H1 (cell line): ENCODE data around the gene UFD1. TPM values are rescaled to one million over a fixed set of nuclear protein-coding genes. Genes with fewer than 3 reads are reported as not detected.

Experiments
- CTCF ChIA-PET: fragments of 300-600 bp; sonication (Branson Sonifier 250); formaldehyde crosslinking; loops from one replicate; lab custom pipeline; 2021; ENCODE audit not compliant: partially characterized antibody; lab: Charles Lee
- POLR2A ChIA-PET: fragments of 300-600 bp; sonication (Branson Sonifier 250); formaldehyde crosslinking; loops from one replicate; lab custom pipeline; 2021; ENCODE audit warnings: inconsistent platforms; ENCODE audit not compliant: partially characterized antibody; lab: Charles Lee
- DNase-seq, 2 experiments: peaks; one replicate each; pipeline versions ENCODE4 v3.0.0 to v3.0.0-alpha.2; 2010 to 2022; ENCODE audit warnings: low spot score in 2 of 2, low read depth in 1 of 2, mixed read lengths in 1 of 2
- FAIRE-seq: peaks from 2 replicates; lab custom pipeline; 2011; peaks lifted over from hg19 to GRCh38; lab: Jason Lieb, UNC
- H2AFZ ChIP-seq: 2 replicates; pipeline ENCODE4 v1.8.1; 2012; ENCODE audit warnings: low read length, inconsistent platforms
- H2AK5ac ChIP-seq: 2 replicates; pipeline ENCODE4 v1.6.1; 2013; ENCODE audit warnings: low read depth, low read length
- H2BK120ac ChIP-seq: replicated peaks from 2 replicates; pipeline ENCODE3; 2013; ENCODE audit warnings: low read depth, low read length, inconsistent platforms
- H2BK12ac ChIP-seq: 2 replicates; pipeline ENCODE4 v1.6.1; 2013; ENCODE audit warnings: low read depth, low read length
- H2BK15ac ChIP-seq: 2 replicates; pipeline ENCODE4 v1.6.1; 2013; ENCODE audit warnings: low read length
- H2BK20ac ChIP-seq: 2 replicates; pipeline ENCODE4 v1.6.1; 2013; ENCODE audit warnings: low read length
- H2BK5ac ChIP-seq: 2 replicates; pipeline ENCODE4 v1.6.1; 2013; ENCODE audit warnings: low read depth, low read length
- H3K14ac ChIP-seq: 2 replicates; pipeline ENCODE4 v1.6.1; 2013; ENCODE audit warnings: inconsistent platforms; ENCODE audit not compliant: insufficient read length
- H3K18ac ChIP-seq: 2 replicates; pipeline ENCODE4 v1.6.1; 2013; ENCODE audit warnings: low read length; ENCODE audit errors: extremely low read depth
- H3K23ac ChIP-seq: 2 replicates; pipeline ENCODE4 v1.6.1; 2013; ENCODE audit warnings: inconsistent platforms; ENCODE audit not compliant: insufficient read length
- H3K23me2 ChIP-seq: 2 replicates; pipeline ENCODE4 v1.6.1; 2013; ENCODE audit warnings: low read depth, low read length
- H3K27ac ChIP-seq: 2 replicates; pipeline ENCODE4 v1.6.1; 2011; ENCODE audit warnings: low read depth, low read length, inconsistent platforms
- H3K27me3 ChIP-seq, 4 experiments: replicated peaks in 1 of 4; 1 replicate in 1 of 4; 2 replicates in 3 of 4; pipeline versions ENCODE4 v1.6.1 to v1.8.1; 2011 to 2013; ENCODE audit warnings: low read length in 3 of 4, mild to moderate bottlenecking in 3 of 4, inconsistent platforms in 2 of 4, mixed read lengths in 2 of 4, moderate library complexity in 1 of 4; ENCODE audit not compliant: control insufficient read depth in 3 of 4, insufficient read depth in 3 of 4; ENCODE audit errors: extremely low read depth in 1 of 4
- H3K36me3 ChIP-seq, 4 experiments: 2 replicates each; pipeline versions ENCODE4 v1.6.1 to v1.8.1; 2011 to 2013; ENCODE audit warnings: mild to moderate bottlenecking in 4 of 4, low read length in 3 of 4, moderate library complexity in 2 of 4, control low read depth in 1 of 4, inconsistent platforms in 1 of 4; ENCODE audit not compliant: insufficient read depth in 4 of 4, control insufficient read depth in 2 of 4
- H3K4ac ChIP-seq: replicated peaks from 2 replicates; pipeline ENCODE3; 2013; ENCODE audit warnings: low read length, low read depth, mixed read lengths, inconsistent platforms; ENCODE audit not compliant: insufficient read length
- H3K4me1 ChIP-seq, 4 experiments: replicated peaks in 1 of 4; 1 replicate in 1 of 4; 2 replicates in 3 of 4; pipeline versions ENCODE4 v1.6.1 to v1.8.1; 2011 to 2013; ENCODE audit warnings: low read length in 3 of 4, inconsistent platforms in 2 of 4, mixed read lengths in 1 of 4; ENCODE audit not compliant: insufficient read depth in 4 of 4, control insufficient read depth in 3 of 4
- H3K4me2 ChIP-seq, 2 experiments: 2 replicates each; pipeline versions ENCODE4 v1.6.1 to v1.8.1; 2011 to 2013; ENCODE audit warnings: low read depth in 2 of 2, low read length in 2 of 2, control low read depth in 1 of 2, inconsistent platforms in 1 of 2, mild to moderate bottlenecking in 1 of 2; ENCODE audit not compliant: insufficient read depth in 1 of 2
- H3K4me3 ChIP-seq, 4 experiments: fragments of 200-600, 300-600 bp in 1 of 4; sonication (generic), shearing (Covaris generic), sonication (Bioruptor Twin) in 1 of 4; 2 replicates each; pipeline versions ENCODE4 v1.5.1 to v1.8.1; 2011 to 2016; ENCODE audit warnings: low read length in 4 of 4, low read depth in 3 of 4, control low read depth in 2 of 4, inconsistent platforms in 2 of 4, mild to moderate bottlenecking in 2 of 4, mixed read lengths in 1 of 4, moderate library complexity in 1 of 4; ENCODE audit not compliant: insufficient read depth in 2 of 4; ENCODE audit errors: extremely low read depth in 1 of 4
- H3K56ac ChIP-seq: replicated peaks from 2 replicates; pipeline ENCODE3; 2013; ENCODE audit warnings: low read depth, mild to moderate bottlenecking, mixed read lengths, low read length, inconsistent platforms; ENCODE audit not compliant: insufficient read length
- H3K79me1 ChIP-seq: 2 replicates; pipeline ENCODE4 v1.6.1; 2013; ENCODE audit warnings: low read depth, low read length, control low read depth
- H3K79me2 ChIP-seq, 2 experiments: 2 replicates each; pipeline versions ENCODE4 v1.6.1 to v1.8.1; 2012 to 2013; ENCODE audit warnings: low read length in 2 of 2, mild to moderate bottlenecking in 2 of 2, inconsistent platforms in 1 of 2; ENCODE audit not compliant: insufficient read depth in 2 of 2, control insufficient read depth in 1 of 2
- H3K9ac ChIP-seq, 4 experiments: replicated peaks in 1 of 4; 1 replicate in 1 of 4; 2 replicates in 3 of 4; pipeline versions ENCODE4 v1.6.1 to v1.8.1; 2011 to 2013; ENCODE audit warnings: low read depth in 3 of 4, low read length in 3 of 4, control low read depth in 2 of 4, mild to moderate bottlenecking in 2 of 4, moderate library complexity in 2 of 4, inconsistent platforms in 1 of 4; ENCODE audit errors: extremely low read depth in 1 of 4
- H3K9me3 ChIP-seq, 2 experiments: 2 replicates each; pipeline versions ENCODE4 v1.6.1 to v1.8.1; 2012 to 2013; ENCODE audit warnings: mild to moderate bottlenecking in 2 of 2, moderate library complexity in 2 of 2, control low read depth in 1 of 2, inconsistent platforms in 1 of 2, low read depth in 1 of 2, low read length in 1 of 2, mixed read lengths in 1 of 2; ENCODE audit not compliant: insufficient read depth in 2 of 2
- H4K20me1 ChIP-seq, 2 experiments: replicated peaks in 1 of 2; 2 replicates each; pipeline versions ENCODE3 to v1.8.1; 2011 to 2013; ENCODE audit warnings: inconsistent platforms in 2 of 2, low read length in 2 of 2, mild to moderate bottlenecking in 1 of 2; ENCODE audit not compliant: insufficient read depth in 2 of 2, control insufficient read depth in 1 of 2
- H4K5ac ChIP-seq: 2 replicates; pipeline ENCODE4 v1.6.1; 2013; ENCODE audit warnings: low read length, low read depth, mixed read lengths, inconsistent platforms; ENCODE audit not compliant: insufficient read length
- H4K8ac ChIP-seq: 2 replicates; pipeline ENCODE4 v1.8.0; 2013; ENCODE audit warnings: mild to moderate bottlenecking, moderate library complexity, low read length, inconsistent platforms; ENCODE audit not compliant: insufficient read depth; ENCODE audit errors: extremely low read depth
- H4K91ac ChIP-seq: replicated peaks from 2 replicates; pipeline ENCODE3; 2013; ENCODE audit warnings: low read length, mixed read lengths, inconsistent platforms; ENCODE audit not compliant: insufficient read length
- BACH1 ChIP-seq: IDR thresholded peaks from 2 replicates; pipeline ENCODE4 v1.6.1; 2012; ENCODE audit warnings: low read length, improper control_type of control experiment
- KDM4A ChIP-seq: IDR thresholded peaks from one replicate; pipeline ENCODE4 v1.7.1; 2012; ENCODE audit warnings: low read depth, mild to moderate bottlenecking, moderate library complexity, low read length, inconsistent platforms; ENCODE audit not compliant: severe bottlenecking
- WGBS, 2 experiments: shearing (Covaris generic) in 1 of 2; methylation state at CpG; one replicate each; pipeline versions ENCODE4 v1.1.6 to v1.1.7; 2013 to 2015; ENCODE audit warnings: low lambda C conversion rate in 2 of 2, mixed read lengths in 2 of 2, inconsistent platforms in 1 of 2, low coverage in 1 of 2, missing lambda C conversion rate in 1 of 2; ENCODE audit not compliant: insufficient replicate concordance in 2 of 2, insufficient coverage in 1 of 2, insufficient read length in 1 of 2; ENCODE audit errors: extremely low coverage in 1 of 2, missing lambda C conversion rate in 1 of 2; 5-methylcytosine and 5-hydroxymethylcytosine counted together
- polyA plus RNA-seq, 7 experiments: library from polyadenylated mRNA; depleted of rRNA in 3 of 7; stranded (reverse) in 5 of 7; unstranded in 2 of 7; fragments of >200 nt in 5 of 7; fragments of 200-250 nt in 2 of 7; gene quantifications; 1 replicate in 5 of 7; 2 replicates in 1 of 7; 4 replicates in 1 of 7; pipeline versions ENCODE4 v1.2.1 to v1.2.3, GENCODE V29; 2011 to 2013; ENCODE audit warnings: missing spikeins in 2 of 7, mixed read lengths in 2 of 7
- total RNA-seq: library from RNA; stranded (reverse); fragmentation: NEBNext Ultra II Directional; extraction: Animal tissue kit (Norgen Biotek cat#: 25700); gene quantifications from 2 replicates; pipeline ENCODE4 v1.2.1, GENCODE V29; 2021

Gene UFD1
- total and polyA plus RNA-seq, 2 of the 8 experiments (the other 6 are each of a cell fraction or from before 2014, with no cell fraction given): 74.6 to 116 TPM

- H3K14ac ChIP-seq: no peak overlapping the region
- H2AFZ ChIP-seq: no peak overlapping the region
- no peak overlapping the region for H2AK5ac ChIP-seq
- peaks cover 22 to 54% (median 35%) of the 10 kb centered on the region in 4 experiments for H3K36me3 ChIP-seq
- H4K5ac ChIP-seq: no peak overlapping the region
- no peaks in the 10 kb centered on the region for H3K9me3 ChIP-seq
- H3K4me2 ChIP-seq: no peak overlapping the region
- DNase-seq (no peak), FAIRE-seq (no peak)
- ChIA-PET CTCF (interaction anchor here (1.6 kb wide), 1 partner anchor 141 kb away, joined by 4 read pairs; no protein-coding TSS in a partner anchor), POLR2A (interaction anchor here (1.2 to 2.4 kb wide), 2 partner anchors 8 to 15 kb away, joined by 5 to 13 read pairs; partner anchors contain the start of gene CDC45)
- no peak overlapping the region for H4K91ac ChIP-seq
- no peaks in the 10 kb centered on the region for H3K79me2 ChIP-seq
- no peaks in the 10 kb centered on the region for H3K4me1 ChIP-seq
- H3K23ac ChIP-seq: no peak overlapping the region
- H3K79me1 ChIP-seq: no peaks in the 10 kb centered on the region
- no peak overlapping the region for H3K27ac ChIP-seq
- no peaks in the 10 kb centered on the region for H3K27me3 ChIP-seq
- no peak overlapping the region for H3K56ac ChIP-seq
- H4K20me1 ChIP-seq: peaks cover 3% of the 10 kb centered on the region in 2 experiments
- no peak overlapping the region for H4K8ac ChIP-seq
- H3K9ac ChIP-seq: no peak overlapping the region
- no peak overlapping the region for H3K18ac ChIP-seq
- no peak overlapping the region for H2BK5ac ChIP-seq
- no peak overlapping the region for H2BK12ac ChIP-seq
- no peak overlapping the region for H2BK20ac ChIP-seq
- no peaks in the 10 kb centered on the region for H3K23me2 ChIP-seq
- H3K4ac ChIP-seq: no peak overlapping the region
- WGBS, 2 experiments: 91% methylated on average over 2 of the region's 2 CpGs; no CpG with 5 or more reads in 1 of the 2 experiments
- H2BK120ac ChIP-seq: no peak overlapping the region
- H3K4me3 ChIP-seq: no peak overlapping the region
- H2BK15ac ChIP-seq: no peak overlapping the region
- TF ChIP-seq KDM4A: no peak
- TF ChIP-seq BACH1: no peak
Observed at GRCh38 chr22:19488285-19488684, 9.3 kb upstream of the UFD1 start.
